ENCODE measurements around the gene NEDD4.
"Not testable (repeated sequence)": the region's sequence is repeated elsewhere in the genome, so short reads cannot be mapped to it uniquely, and the experiment has no call there.

Gene NEDD4

GRCh38 chr15:55902981-55903380, 90.4 kb downstream of the NEDD4 start:
- FAIRE-seq (no peak), DNase-seq (ENCODE audit: extremely low spot score, insufficient read length, low read depth) (no peak)

GRCh38 chr15:55900019-55900418, 93.4 kb downstream of the NEDD4 start:
- FAIRE-seq (no peak), DNase-seq (ENCODE audit: extremely low spot score, insufficient read length, low read depth) (no peak)

GRCh38 chr15:55899537-55899936, 93.9 kb downstream of the NEDD4 start:
- DNase-seq (ENCODE audit: extremely low spot score, insufficient read length, low read depth) (no peak), FAIRE-seq (no peak)

- DNase-seq (ENCODE audit: extremely low spot score, insufficient read length, low read depth) (no peak), FAIRE-seq (peak; percentile 36)
Measured at GRCh38 chr15:55897560-55898336, 95.7 kb downstream of the NEDD4 start.

- DNase-seq (ENCODE audit: extremely low spot score, insufficient read length, low read depth) (no peak), FAIRE-seq (no peak)
Measured at GRCh38 chr15:55894399-55894965, 98.9 kb downstream of the NEDD4 start.

GRCh38 chr15:55893852-55894251, 99.6 kb downstream of the NEDD4 start:
- no peak for FAIRE-seq

GRCh38 chr15:55891196-55891595, 102.2 kb downstream of the NEDD4 start:
- no peak for DNase-seq (ENCODE audit: extremely low spot score, insufficient read length, low read depth)

More at GRCh38 chr15:55893852-55894251, 99.6 kb downstream of the NEDD4 start:
- no peak for DNase-seq (ENCODE audit: extremely low spot score, insufficient read length, low read depth)

GRCh38 chr15:55884223-55884622, 109.2 kb downstream of the NEDD4 start:
- FAIRE-seq (no peak), DNase-seq (ENCODE audit: extremely low spot score, insufficient read length, low read depth) (no peak)

More at GRCh38 chr15:55891196-55891595, 102.2 kb downstream of the NEDD4 start:
- FAIRE-seq: no peak

GRCh38 chr15:55879181-55879580, 114.2 kb downstream of the NEDD4 start:
- FAIRE-seq (no peak), DNase-seq (ENCODE audit: extremely low spot score, insufficient read length, low read depth) (no peak)

- FAIRE-seq: no peak
- DNase-seq (ENCODE audit: extremely low spot score, insufficient read length, low read depth): no peak
Measured at GRCh38 chr15:55873024-55873720, 120.2 kb downstream of the NEDD4 start.

GRCh38 chr15:55872471-55872870, 120.9 kb downstream of the NEDD4 start:
- no peak for DNase-seq (ENCODE audit: extremely low spot score, insufficient read length, low read depth)
- FAIRE-seq: no peak

- no peak for FAIRE-seq
- DNase-seq (ENCODE audit: extremely low spot score, insufficient read length, low read depth): no peak
Measured at GRCh38 chr15:55869660-55870059, 123.8 kb downstream of the NEDD4 start.

GRCh38 chr15:55868707-55869106, 124.7 kb downstream of the NEDD4 start:
- DNase-seq (ENCODE audit: extremely low spot score, insufficient read length, low read depth) (no peak), FAIRE-seq (no peak)

- not testable (repeated sequence) for FAIRE-seq; DNase-seq (ENCODE audit: extremely low spot score, insufficient read length, low read depth)
Measured at GRCh38 chr15:55868291-55868690, 125.1 kb downstream of the NEDD4 start.

- FAIRE-seq: no peak
Measured at GRCh38 chr15:55863911-55864310, 129.5 kb downstream of the NEDD4 start.

GRCh38 chr15:55861115-55861514, 132.3 kb downstream of the NEDD4 start:
- no peak for DNase-seq (ENCODE audit: extremely low spot score, insufficient read length, low read depth)
- no peak for FAIRE-seq

More at GRCh38 chr15:55863911-55864310, 129.5 kb downstream of the NEDD4 start:
- no peak for DNase-seq (ENCODE audit: extremely low spot score, insufficient read length, low read depth)

GRCh38 chr15:55860468-55860867, 132.9 kb downstream of the NEDD4 start:
- no peak for DNase-seq (ENCODE audit: extremely low spot score, insufficient read length, low read depth)
- FAIRE-seq: no peak

GRCh38 chr15:55859681-55860080, 133.7 kb downstream of the NEDD4 start:
- FAIRE-seq (no peak), DNase-seq (ENCODE audit: extremely low spot score, insufficient read length, low read depth) (no peak)

- DNase-seq (ENCODE audit: extremely low spot score, insufficient read length, low read depth): no peak
Measured at GRCh38 chr15:55858661-55859060, 134.8 kb downstream of the NEDD4 start.

GRCh38 chr15:55856506-55857164, 136.8 kb downstream of the NEDD4 start:
- FAIRE-seq: no peak

More at GRCh38 chr15:55858661-55859060, 134.8 kb downstream of the NEDD4 start:
- no peak for FAIRE-seq

More at GRCh38 chr15:55856506-55857164, 136.8 kb downstream of the NEDD4 start:
- no peak for DNase-seq (ENCODE audit: extremely low spot score, insufficient read length, low read depth)

Measured in GM18507 (cell line).